Ureter (tissue), 1 donor: ENCODE results near the gene TBC1D21. TPM values are rescaled to one million over a fixed set of nuclear protein-coding genes. Genes with fewer than 3 reads are reported as not detected.

Experiments
- DNase-seq: peaks from one replicate; pipeline ENCODE4 v3.0.0-alpha.2; 2020; ENCODE audit warnings: low spot score
- total RNA-seq: library from RNA; stranded (reverse); gene quantifications from one replicate; pipeline ENCODE4 v1.2.4, GENCODE V29; 2023
- donor health status: DM: yes; HTN: yes; CAD: no.

TBC1D21 gene, protein sequence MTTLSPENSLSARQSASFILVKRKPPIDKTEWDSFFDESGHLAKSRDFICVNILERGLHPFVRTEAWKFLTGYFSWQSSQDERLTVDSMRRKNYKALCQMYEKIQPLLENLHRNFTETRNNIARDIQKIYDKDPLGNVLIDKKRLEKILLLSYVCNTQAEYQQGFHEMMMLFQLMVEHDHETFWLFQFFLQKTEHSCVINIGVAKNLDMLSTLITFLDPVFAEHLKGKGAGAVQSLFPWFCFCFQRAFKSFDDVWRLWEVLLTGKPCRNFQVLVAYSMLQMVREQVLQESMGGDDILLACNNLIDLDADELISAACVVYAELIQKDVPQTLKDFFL
- total RNA-seq, result not detected

- DNase-seq, result no peak
These were observed at the start of gene TBC1D21 for GRCh38 chr15:73873456-73873855. Gene TBC1D21 (plus strand): TSS chr15:73873564. CDS start chr15:73873710, 146 bp downstream.

DNA sequence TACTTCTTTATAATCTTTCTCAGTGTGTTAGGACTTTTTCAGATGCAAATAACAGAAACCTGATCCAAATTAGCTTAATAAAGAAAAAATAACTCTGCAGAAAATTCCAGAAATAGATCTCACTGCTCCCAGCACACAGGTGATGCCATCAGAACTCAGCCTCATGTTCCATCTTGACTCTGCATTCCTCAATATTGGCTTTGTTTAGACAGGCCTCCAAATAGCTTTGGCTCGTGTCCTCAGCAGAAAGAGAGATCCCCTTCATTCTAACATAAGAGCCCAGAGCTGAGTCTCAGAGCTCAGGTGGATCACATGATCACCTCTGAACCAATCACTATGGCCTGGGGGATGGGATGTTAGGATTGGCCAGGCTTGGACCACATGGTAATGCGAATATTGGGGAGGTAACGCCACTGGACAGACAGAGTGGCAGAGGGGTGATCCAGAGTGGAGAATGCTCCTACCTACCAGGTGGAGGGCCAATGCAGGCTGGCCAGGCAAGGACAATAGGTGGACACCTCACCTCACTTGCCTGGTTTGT, 46.6 kb upstream of the TBC1D21 start:
- DNase-seq, result no peak

GRCh38 chr15:73829523-73829922, 43.8 kb upstream of the TBC1D21 start:
- DNase-seq, result no peak

DNA sequence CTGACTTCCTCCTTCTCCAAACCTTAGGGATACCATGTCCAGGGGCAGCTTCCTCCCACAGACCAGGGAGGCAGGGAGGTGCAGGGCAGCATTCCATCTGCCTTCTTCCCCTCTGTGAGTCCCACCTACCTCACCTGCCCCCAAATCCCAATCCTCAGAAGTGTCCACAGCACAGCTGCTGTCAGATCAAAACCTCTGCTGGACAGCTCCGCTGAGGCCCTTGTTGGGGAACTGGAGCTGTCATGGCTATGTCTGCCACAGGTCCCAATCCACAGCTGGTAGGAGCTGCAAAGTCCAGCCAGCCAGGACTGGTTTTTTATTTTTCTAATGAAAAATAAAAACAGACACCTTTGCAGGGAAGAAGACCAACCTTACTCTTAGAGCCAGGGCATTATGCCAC, 40.7 kb upstream of the TBC1D21 start:
- DNase-seq, result no peak

GRCh38 chr15:73836845-73837244, 36.5 kb upstream of the TBC1D21 start:
- DNase-seq, result no peak

DNA sequence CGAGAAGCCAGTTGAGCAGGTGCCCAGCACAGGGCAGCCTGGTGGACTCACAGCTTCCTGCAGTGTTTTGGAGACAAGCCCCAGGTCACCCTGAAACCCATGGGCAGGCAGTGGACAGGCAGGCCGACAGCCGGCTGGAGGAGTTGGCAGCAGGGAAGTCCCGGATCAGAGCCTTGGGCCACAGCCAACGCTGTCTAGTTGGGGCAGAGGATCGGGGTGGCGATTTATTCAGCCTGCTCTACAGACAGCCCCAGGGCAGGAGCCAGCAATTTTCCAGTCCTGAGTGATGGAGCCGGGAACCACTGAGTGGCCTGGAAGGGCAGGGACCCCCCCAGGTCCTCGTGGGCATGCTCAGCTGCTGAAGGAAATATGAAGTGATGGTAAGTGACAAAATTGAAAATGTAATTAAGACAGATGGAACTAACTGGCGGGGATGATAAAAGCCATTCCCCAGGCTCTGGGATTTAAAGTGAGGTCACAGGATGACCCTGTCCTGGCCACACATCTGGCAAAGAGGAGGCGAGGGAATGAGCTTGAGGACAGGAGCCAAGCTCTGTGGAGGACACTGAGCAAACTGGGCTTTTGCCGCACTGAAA, 34.4 kb upstream of the TBC1D21 start:
- peak; percentile 60 for DNase-seq

- DNase-seq, result no peak
These were observed 33.5 kb upstream of the TBC1D21 start for GRCh38 chr15:73839699-73840377.

DNA sequence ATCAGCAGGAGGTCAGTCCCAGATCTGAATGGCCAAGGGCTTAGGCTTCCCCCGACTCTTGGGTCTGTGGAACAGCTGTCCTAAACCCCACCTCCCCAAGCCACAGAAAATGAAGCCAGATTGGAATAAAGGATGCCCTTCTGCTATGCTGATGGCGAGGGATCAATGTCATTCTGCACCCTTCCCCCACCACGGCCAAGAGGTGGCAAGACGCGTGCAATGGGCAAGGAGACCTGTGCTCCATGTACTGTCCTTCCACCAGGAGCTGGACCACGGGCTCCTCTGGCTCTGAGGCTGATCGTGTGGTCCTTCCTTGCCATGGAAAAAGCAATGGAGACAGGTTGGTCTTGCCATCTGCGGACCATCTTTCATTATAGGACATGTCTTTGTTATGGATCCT, 32.6 kb upstream of the TBC1D21 start:
- no peak for DNase-seq

DNA sequence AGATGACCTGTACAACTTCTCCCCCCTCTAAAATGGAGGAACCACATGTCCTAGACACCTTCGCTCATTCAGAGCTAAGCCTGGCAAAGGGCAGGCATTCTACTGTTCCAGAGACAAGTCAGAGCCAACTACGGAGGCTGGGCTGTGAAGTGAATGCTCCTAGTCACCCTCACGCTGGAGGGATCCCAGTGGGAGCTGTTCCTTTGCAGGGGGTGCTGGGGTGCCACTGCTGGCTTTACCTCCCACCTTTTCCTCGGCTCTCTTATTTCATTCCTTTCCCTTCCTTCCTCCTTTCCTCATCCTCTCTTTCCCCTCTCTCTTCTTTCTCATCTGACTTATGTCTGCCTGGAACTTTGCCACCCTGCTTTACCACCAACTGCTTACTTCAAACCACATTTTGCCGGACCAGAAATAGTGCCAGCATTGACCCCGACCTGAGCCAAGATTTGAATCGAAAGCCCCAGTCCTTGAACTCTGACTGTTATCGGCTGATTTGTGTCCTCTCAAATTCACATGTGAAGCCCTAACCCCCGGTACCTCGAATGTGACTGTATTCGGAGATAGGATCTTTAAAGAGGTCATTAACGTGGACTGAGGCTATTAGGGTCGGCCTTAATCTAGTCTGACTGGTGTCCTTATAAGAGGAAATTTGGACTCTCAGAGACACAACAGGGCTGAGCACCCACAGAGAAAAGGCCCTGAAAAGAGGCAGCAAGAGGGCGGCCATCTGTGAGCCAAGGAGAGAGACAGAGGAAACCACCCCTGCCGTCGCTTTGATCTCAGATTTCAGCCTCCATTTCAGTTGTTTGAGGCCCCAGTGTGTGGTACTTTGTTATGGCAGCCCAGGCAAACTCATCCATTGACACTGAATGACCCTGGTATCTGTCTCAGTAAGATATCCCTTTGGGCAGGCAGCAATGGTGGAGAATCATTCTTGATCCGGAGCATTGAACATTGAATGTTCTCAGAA, 31.3 kb upstream of the TBC1D21 start:
- DNase-seq, result no peak

DNA sequence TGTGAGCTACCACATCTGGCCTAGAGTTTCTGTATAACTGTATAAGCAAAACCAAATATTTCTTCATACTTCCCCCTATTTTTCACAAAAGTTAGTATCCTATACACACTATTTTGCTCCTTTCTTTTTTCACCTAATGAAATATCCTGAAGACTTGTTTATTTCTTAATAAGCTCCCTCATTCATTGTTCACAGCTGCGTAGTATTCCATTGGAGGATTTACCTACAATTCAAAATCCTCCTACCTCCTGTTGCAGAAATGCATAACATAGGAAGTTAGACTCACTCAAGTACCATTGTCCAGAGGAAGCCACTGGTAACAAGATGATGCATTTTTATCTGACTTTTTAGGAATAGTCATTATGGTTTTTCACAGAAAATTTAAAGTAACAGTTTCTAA, 29.6 kb upstream of the TBC1D21 start:
- DNase-seq, result no peak

- no peak for DNase-seq
These were observed 29.0 kb upstream of the TBC1D21 start for GRCh38 chr15:73844356-73844755.

GRCh38 chr15:73845507-73845906, 27.9 kb upstream of the TBC1D21 start:
- no peak for DNase-seq

DNA sequence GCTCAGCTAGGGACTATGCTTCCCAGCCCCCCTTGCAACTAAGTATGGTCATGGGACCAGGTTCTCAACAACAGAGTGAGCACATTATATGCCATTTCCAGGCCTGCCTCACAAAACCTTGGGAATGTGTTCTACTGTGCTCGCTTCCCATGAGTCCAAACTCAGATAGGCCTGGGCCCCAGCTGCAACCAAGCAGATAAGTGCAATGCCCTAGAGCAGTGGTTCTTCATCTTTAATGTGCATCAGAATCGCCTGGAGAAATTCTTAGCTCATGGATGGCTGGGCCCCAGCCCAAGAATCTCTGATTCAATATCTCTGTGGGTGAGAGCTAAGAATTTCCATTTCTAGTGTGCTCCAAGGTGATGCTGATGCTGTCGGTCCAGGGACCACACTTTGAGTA, 27.5 kb upstream of the TBC1D21 start:
- DNase-seq, result no peak

DNA sequence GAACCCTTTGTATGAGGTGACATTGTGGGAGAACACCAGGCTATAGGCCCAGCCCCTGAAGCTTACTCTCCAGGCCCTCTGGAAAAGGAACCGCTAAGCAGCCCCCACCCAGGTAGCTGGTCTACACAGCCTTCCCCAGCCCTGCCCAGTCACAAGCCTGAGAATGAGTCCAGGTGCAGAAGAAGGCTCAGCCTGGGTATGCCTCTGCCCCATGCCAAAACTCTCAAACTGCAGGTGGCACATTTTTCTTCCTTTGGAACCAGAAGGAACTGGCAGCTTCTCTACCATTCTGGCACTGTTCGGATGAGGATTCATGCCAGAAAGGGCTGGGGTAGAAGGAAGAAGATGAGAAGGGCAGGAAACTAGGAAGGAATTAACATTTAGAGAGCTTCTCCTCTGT, 23.7 kb upstream of the TBC1D21 start:
- DNase-seq, result no peak

- no peak for DNase-seq
These were observed 23.1 kb upstream of the TBC1D21 start for GRCh38 chr15:73850228-73850627.

GRCh38 chr15:73851689-73852088, 21.7 kb upstream of the TBC1D21 start:
- no peak for DNase-seq

DNA sequence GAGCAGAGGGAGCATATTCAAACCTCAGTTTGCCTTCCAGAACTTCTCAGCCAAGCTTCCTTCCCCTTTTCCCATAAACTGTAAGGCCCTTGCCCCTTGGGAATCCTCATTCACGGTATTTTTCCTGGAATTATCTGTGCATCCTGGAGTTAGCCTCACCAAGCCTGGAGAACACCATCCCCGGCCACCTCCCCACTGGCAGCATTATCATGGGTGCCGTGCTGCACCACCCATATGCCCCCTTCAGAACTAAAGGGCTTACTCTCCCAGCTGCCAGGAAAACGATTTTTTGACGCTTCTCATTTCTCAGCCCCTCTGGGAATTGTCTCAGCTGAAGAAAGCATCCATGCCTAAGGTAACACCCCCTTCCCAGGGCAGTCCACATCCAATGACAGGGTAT, 20.9 kb upstream of the TBC1D21 start:
- DNase-seq, result no peak

DNA sequence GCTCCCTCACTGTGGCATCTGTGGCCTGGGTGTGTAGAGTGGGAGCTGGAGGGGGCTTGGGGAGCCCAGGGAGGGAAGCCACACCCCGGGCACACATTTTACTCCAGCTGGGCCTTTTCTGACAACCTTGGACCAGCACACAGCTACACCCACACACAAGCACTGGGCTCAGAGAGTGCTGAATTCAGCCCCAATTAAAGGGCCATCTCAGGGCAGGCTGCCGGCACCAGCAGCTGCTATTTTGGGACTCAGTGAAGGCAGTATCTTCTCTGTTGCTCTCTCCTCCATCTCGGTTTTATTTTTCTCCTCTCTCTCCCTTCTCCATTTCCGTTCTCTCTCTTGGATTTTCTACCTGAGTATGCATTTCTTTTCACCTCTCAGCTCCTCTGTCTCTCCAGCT, 19.1 kb upstream of the TBC1D21 start:
- DNase-seq, result no peak

- DNase-seq, result no peak
These were observed 16.7 kb upstream of the TBC1D21 start for GRCh38 chr15:73856458-73857192.

GRCh38 chr15:73857193-73857920, 16.0 kb upstream of the TBC1D21 start:
- no peak for DNase-seq
